ENCODE results near the gene NEUROD2.

Gene NEUROD2

GRCh38 chr17:39618246-39618913 is 10.7 kb upstream of the NEUROD2 start:
- no peak for FAIRE-seq

- no peak for FAIRE-seq
Observed at GRCh38 chr17:39617446-39618245, 9.9 kb upstream of the NEUROD2 start.

GRCh38 chr17:39617100-39617445 is 9.4 kb upstream of the NEUROD2 start:
- no peak for FAIRE-seq

DNA sequence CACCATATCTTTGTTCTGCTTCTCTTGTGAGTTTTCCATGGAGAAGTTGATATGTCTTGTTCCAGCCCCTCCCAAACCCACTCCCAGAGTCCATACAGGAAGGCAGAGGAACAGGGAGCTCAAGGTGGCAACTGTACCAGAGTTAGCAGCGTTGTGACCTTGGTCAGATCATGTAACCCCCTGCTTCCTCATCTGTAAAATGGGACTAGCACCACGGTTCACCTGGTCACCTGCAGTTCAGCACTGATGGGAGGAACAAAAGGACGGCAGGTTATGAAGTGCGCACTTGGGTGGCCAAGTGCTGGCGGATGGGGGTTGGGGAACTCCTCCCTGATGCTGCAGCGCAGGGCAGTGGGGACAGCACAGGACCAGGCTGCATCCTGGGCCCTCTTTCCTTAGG is 7.7 kb upstream of the NEUROD2 start:
- FAIRE-seq: no peak

DNA sequence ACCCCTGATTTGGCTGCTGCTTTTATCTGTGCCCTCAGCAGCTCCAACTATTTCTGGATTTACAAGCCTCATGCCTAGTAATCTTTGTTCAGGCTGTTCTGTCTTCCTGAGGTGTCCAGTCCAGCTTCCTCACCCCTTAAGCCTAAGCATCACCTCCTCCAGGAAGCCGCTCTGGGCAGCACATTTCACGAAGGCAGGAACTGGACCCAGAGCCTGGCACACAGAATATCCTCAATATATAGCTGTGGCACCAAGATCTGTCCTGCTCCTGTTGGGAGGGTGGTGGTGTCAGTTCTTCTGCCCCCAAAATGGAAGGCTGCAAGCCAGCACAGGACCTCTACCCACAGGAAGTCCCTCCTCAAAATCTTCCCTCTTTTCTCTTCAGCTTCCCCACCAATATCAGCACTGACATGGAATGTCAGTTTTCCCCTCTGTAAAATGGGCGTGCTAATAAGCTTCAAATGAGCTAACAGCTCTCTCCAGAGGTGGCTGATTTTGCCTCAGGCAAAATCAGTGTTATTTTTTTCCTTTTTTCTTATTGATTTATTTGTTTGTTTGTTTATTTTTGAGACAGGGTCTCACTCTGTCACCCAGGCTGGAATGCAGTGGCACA is 6.9 kb upstream of the NEUROD2 start:
- FAIRE-seq: no peak

DNA sequence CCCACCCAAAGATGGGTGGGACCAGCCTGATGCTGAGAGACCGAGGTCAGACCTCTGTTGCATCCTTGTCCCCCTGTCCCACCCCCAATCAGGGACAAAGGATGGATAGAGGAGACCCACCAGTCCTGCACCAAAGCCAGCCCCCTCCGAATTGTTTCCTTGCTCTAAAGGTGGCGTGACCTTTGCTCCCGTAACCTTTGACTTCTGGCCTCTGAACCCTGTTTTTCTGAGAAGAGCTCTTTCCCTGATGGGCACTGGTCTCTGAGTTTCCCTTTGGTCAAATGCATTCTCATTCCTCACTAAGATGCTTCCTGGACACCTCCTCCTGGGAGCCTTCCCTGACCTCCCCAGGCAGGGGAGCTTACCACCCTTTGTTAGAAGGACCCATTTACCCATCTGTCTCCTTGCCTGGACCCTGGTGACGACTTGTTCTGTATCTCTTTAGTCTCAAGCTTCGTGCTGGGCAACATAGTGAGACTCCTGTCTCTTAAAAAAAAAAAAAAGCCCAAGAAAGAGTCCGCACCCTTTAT is 5.3 kb upstream of the NEUROD2 start:
- FAIRE-seq: no peak

- FAIRE-seq: no peak
Observed at GRCh38 chr17:39612291-39612894, 4.7 kb upstream of the NEUROD2 start.

- FAIRE-seq: no peak
Observed at GRCh38 chr17:39611401-39612112, 3.8 kb upstream of the NEUROD2 start.

DNA sequence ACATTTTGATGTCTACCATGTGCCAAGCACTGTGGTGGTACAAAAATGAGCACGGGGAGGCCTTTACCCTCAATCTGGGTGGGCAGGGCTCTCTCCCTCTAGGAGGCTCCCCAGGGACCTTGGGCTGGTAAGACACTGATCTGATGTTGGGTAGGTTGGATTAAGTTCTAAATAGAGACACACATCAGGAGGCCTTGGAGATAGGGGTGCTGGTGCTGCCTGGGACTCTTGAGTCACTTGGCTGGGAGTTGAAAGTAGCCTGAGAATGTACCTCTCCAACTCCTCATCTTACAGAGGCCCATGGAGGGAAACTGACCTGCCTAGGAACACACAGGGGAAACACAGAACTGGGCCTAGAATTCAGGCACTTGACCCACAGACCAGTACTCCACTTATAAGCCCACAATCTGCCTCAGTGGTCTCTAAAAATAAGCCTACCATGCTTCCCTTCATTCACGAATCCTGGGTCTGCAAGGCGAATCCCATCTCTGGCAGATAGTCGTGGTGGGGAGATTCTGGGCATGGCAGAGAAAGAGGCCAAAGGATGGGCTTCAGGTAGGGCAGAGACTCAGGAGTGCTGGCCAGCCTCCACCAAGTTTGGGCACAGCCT is 1.8 kb upstream of the NEUROD2 start:
- no peak for FAIRE-seq

DNA sequence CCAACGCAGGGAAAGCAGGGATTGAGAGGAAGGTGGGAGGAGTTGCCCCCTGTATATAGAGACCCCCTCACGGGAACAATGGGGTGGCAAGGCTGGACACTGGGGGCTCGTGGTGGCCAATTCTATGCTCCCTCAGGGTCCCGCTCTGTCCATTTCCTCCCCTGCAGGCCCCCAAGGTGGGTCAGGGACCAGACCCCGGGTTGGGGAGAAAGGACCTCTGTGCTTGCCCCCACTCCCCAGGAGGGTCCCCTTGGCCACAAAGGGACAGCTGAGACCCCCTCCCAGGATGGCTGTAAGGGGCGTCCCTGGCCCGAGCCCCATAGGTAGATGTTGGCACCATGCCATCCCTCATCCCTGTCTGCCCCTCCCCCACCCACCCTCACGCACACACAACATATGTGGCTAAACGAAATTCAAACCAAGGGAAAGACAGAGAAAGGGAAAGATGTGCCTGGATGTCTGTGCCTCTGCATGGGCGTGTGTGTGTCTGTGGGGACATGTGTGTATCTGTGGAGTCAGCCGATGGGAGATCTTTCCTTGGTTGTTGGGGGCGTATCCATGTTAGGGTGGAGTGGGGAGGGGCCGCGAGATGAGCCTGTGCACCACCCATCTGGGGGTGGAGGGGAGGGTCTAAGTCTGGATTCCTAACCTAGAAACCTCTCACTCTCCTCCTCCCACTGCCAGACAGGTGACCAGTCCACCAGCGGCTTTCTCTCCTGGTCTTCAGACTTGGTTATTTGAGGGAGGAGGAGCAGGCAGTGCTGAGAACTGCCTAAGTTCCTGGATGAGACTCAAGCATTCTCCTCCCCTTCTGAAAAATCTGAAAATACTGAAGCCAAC is 642 bp upstream of the NEUROD2 start:
- FAIRE-seq: no peak

DNA sequence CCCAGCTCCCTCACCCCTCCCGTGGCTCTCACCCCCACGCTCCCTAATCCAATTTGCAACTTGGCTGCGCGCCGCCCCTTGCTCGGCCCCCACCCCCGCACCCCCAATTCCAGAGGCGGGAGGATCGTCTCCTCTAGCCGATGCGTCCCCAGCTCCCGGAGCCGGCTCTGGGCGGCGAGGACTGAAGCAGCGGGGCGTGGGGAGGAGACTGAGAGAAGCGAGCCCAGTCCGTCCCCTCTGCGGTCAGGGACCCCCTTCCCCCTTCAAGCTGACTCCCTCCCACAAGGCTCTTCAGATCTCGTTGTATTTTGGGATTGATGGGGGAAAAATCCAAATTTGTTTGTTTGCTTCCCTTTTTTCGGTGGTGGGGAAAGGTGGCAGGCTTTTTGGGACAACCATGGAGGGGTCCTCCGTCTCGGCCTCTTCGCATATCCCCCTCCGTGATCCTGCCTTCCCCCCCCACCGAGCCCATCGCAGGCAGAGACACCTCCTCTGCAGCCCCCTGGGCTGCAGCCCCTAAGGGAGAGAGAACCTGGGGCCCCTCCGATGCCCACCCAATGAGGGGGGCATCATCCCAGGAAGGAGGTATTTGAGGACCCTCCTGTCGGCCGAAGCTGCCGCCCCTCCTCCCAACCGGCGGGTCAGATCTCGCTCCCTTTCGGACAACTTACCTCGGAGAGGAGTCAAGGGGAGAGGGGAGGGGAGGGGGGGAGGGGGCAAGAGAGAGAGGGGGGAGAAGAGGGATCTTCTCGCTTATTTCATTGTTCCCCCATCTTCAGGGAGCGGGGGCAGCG is 466 bp downstream of the NEUROD2 start:
- no peak for FAIRE-seq

GRCh38 chr17:39606434-39607056 is 1.2 kb downstream of the NEUROD2 start:
- no peak for FAIRE-seq

DNA sequence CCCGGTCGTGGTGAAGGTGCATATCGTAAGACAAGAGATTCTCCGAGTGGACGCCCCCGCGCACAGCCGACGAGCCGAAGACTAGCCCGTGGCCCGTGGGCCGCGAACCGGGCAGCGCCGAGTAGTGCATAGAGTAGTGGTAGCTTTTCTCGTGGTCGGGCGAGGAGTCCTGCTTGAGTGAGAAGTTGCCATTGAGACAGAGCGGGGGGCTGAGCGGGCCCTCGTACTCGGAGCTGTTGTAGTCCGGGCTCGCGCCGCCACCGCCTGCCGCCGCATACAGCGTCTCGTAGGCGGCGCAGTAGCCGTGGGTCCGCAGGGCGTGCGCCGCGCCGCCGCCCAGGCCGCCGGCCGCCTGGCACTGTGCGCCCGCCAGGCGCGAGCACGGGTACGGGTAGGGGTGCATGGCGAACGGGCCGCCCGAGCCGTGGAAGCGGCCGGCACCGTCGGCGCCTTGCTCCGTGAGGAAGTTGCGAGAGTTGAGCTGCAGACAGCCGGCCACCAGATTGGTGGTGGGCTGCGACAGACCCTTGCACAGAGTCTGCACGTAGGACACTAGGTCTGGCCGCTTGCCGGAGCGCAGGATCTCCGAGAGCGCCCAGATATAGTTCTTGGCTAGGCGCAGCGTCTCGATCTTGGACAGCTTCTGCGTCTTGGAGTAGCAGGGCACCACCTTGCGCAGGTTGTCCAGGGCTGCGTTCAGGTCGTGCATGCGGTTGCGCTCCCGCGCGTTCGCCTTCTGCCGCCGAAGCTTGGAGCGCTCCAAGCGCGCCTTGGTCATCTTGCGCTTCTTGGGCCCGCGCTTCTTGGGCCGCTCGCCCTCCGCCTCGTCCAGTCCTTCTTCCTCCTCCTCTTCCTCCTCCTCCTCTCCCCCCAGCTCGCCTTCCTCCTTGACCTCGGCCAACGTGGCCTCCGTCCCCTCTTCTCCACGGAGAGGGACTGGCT is 2.0 kb downstream of the NEUROD2 start:
- no peak for FAIRE-seq

GRCh38 chr17:39604911-39605491 is 2.7 kb downstream of the NEUROD2 start:
- no peak for FAIRE-seq

DNA sequence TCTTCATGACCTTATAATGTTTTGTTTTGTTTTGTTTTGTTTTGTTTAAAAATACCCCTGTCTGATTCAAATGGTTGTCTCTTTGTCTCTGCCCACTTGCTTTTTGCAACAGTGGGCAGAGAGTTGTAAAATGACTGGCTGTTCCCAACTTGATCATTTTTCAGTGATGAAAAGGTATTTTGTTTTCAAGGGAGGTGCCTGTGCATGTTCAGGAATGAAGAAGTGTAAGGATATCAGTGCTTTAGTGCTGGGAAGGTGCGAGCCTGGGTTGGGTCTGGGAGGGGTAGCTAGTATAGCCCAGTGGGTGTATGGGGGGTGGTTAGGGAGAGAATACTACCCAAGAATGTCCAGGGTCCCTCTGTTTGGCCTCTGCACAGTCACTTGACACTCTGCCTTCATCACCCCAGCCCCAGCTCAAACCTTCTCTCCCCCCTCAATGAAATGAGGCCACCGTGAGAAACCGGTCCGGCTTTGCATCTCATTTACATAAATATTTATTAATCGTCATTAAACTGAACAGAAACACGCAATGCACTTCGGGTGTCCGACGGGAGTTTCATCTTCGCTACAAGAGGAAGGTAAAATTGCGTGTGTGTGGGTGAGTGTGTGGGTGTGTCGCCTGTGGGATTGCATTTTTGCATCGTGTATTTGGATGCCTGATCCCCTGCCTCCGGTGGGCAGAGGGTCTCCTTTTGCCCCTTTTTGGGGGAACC is 4.3 kb downstream of the NEUROD2 start:
- FAIRE-seq: no peak

- no peak for FAIRE-seq
Observed at GRCh38 chr17:39602533-39603303, 5.0 kb downstream of the NEUROD2 start.

Measured in endometrium (tissue), 2 donors.